HG03097 (cell line): ENCODE data around the gene ZYX.
A peak's percentile ranks its signal among the peaks of the same experiment; 100 is the strongest.
"Not testable (repeated sequence)": the region's sequence is repeated elsewhere in the genome, so short reads cannot be mapped to it uniquely, and the experiment has no call there.

Experiments used
- ATAC-seq: cut with Tn5 transposase; IDR thresholded peaks from one replicate; pipeline ENCODE4 v1.9.1; 2021; ENCODE audit not compliant: unreplicated experiment, low FRiP score

ZYX gene

DNA sequence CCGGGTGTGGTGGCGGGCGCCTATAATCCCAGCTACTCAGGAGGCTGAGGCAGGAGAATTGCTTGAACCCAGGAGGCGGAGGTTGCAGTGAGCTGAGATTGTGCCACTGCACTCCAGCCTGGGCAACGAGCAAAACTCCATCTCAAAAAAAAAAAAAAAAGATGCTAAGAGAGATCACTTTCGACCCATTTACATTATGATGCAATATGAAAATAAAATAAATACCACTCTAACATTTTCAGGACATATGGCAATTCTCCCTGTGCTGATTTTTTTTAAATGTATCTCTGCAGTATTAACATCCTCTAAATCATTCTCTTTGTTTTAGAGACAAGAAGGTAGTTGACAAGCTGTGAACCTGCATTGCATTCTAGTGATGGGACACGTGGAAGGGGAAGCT is 34.1 kb downstream of the ZYX start:
- not testable (repeated sequence) for ATAC-seq

DNA sequence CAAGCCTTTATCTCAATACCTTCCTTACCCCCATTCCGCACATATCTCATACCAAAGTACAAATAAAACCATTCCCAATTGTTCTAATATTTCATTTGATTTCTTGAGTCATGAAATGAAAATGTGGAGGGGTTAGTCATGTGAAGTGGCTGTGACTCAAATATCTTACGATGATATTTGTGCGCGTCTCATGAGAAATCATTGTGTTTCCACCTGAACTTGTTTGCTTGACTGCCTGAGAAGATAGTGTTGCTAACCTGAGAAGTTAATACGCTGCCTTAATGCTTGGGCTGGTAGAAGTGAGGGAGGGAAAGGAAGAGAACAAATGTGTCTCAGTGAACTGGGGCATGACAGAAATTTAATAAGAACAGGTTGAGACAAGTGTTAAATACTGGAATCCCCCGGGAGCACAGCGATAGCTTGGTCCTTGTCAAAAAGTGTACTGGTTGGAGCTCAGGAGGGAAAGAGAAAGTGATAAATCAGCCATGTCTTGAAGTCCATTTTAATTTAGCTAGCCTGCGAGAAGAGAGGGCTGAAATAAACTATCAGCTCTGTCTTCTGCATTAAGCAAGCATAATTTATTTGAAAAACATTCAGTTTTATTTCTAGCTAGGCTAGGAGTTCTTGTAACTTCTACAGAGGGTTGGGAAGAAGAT is 34.7 kb downstream of the ZYX start:
- no peak for ATAC-seq

- no peak for ATAC-seq
Observed at GRCh38 chr7:143416565-143417149, 35.5 kb downstream of the ZYX start.

DNA sequence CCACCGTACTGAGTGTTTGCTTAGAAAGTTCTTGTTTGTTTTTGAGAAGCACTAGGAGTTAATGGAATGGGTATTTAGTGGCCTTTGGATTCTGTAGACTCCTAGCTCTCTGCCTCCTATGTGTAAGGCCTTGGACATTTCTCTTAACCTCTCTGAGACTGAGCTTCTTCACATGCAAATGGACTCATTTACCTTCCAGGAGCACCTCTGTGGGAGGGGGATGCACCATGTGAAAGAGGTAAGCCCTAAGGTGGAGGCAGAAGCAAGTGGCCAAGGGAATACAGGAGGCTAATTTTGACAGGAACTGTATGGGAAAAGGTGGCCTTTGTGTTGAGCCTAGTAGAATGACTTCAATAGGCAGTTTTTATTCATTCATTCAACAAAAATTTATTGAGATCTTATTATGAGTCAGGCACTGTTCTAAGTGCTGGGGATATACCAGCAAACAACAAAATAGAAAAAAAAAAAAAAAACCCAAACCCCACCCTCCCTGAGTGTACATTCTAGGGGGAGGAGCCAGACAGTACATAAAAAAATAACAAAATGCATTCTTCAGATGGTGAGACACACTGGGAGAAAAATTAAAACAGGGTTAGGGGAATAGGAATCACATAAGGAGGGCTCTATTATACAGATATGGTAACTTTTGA is 36.7 kb downstream of the ZYX start:
- no peak for ATAC-seq

DNA sequence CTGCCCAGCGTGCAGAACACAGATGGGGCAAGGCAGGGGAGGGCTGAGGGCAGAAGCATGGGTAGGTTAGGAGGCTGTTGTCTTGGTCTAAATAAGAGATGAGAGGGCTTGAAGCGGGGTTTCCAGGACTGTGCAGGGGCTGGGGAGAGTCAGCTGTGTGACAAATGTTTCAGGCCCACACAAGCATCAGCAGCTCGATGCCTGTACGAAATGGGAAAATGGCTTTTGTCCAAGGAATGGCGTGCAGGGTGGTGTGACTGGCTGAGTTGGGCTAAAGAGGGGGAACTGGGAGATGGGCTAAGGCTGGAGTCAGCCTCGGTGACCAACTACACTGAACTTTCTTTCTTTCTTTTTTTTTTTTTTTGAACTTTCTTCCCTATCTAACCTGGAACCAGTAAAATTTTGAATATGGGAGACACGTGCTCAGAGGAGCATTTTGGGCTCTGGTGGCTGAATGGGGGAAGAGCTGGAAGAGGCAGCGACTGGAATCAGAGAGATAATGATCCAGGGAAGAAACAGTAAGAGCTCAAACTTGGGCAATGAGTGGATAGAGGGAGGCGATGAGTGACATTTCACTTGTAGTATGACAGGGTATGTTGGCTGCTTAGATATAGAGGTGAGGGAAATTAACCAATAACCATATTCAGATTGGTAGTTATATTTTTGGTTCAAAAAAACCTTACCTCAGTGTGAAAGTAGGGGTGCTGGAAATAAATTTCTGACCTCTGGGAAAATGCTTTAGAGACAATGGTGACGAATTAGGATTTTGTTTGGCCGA is 37.7 kb downstream of the ZYX start:
- no peak for ATAC-seq

DNA sequence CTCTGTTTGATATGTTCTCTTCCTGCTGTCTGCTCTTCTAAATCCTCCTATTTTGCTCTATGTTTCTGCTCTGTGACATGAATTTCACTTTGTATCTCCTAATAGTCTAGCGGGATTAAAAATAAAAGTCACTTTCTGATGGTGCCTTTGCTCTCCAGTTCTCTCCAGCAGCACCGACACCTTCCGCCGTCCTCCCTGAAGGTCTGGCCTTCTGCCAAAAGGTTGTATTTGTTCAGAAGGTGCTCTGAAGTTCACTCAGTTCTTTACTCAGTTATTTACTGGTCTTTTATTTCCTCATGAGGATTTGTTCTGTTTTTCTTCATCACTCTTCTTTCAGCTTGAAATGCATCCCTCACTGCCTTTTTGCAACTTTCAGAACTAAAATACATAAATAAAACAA is 38.7 kb downstream of the ZYX start:
- no peak for ATAC-seq

GRCh38 chr7:143420624-143421023 is 39.5 kb downstream of the ZYX start:
- ATAC-seq = not testable (repeated sequence)

DNA sequence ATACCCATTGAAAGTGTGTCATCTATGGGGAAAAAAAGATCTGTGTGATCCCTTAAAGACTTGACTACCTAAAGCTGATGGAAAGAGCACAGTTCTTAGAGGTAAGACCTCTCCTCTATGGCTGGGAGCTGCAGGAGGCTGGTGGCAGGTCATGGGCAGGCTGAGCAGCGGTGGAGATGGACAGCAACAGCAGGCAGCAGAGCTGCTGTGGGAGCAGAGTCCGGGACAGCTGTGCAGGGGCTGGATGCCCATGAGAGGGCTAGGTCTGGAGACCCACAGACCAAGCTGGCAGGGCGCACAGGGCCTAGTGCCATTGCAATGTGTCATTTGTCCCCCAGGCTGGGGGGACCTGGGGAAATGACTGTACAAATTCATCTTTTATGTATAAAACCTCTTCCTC is 40.9 kb downstream of the ZYX start:
- ATAC-seq = no peak

DNA sequence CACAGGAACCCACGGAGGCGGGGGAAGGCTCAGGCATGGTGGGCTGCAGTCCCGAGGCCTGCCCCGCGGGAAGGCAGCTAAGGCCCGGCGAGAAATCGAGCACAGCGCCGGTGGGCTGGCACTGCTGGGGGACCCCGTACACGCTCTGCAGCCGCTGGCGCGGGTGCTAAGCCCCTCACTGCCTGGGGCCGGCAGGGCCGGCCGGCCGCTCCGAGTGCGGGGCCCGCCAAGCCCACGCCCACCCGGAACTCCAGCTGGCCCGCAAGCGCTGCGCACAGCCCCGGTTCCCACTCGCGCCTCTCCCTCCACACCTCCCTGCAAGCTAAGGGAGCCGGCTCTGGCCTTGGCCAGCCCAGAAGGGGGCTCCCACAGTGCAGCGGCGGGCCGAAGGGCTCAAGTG is 43.3 kb downstream of the ZYX start:
- ATAC-seq = not testable (repeated sequence)

GRCh38 chr7:143426479-143427142 is 45.5 kb downstream of the ZYX start:
- no peak for ATAC-seq

DNA sequence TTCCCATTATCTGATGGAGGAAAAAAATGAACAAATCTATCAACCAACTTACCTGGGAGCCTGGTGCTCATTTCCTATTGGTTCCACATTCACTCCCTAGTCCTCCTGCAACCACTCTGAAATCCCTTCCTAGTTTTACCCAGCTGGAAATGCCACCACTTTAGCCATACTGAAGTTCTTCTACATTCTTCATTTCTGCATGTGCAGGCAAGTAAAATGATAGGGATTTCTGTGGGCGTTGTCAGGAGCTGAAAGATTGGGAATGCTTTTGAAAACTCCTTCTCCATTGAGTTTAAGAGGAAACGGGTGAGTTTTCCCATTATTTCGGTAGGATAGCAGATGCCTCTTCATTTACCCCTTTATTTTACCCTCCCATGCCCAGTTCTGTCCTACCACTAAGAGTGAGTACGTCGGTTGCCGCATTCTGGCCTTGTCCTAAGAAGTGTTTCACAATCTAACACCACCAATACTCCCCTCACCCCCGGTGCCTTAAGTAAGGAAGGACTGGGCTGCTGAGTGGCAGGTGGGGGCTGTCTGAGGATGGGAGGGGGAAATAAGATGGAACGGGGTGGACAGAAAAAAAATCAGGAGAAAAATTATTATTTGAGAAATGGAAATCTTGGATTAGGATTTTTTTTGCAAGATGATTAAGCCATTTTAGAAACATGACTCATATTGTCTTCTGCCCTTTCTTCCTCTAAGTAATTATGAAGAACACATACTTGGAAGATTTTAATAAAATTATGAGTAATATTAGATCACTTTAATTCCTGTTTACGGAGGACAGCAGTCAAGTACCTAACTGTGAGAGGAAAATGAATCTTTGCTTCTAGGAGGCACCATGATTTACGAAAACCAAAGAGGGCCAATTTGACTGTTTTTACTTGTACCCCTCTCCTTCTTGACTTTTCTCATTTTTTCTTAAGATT is 48.9 kb downstream of the ZYX start:
- no peak for ATAC-seq

GRCh38 chr7:143431109-143431508 is 50.0 kb downstream of the ZYX start:
- ATAC-seq = no peak

DNA sequence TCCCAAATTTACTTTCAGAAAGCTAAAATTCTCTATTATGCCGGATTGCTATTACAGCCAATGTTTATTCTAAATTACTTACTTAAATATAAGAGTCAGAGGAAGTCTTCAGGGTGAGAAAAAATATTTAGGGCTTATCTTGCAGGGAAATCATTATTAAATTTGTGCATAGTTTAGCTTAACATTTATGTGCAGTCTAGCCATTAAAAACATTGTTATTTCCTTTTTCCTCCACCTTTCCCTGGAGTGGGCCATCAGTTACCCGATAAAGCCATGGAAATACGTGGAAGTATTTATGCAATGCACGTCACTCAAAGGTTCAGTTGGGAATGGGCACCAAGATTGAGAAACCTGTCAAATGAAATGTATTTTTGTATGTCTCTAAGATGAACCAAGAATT is 52.6 kb downstream of the ZYX start:
- no peak for ATAC-seq

DNA sequence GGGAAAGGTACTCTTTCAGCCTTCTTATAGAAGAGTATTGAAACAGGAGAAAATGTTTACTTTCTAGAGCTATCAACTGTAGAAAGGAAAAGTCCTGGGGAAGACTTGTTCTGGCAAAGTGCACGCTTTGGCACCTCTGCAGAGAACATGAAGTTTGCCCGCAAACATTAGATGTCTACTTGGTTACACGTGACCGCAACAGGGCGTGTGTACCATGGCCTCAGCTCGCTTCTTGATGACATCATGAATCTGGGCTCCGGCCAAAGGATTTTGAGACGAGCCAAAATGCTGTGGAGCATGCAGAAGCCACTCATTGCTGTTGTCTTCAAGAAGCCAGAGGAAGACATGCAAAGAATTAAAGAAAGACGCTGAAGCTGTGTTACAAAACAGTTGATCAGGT is 53.5 kb downstream of the ZYX start:
- ATAC-seq = no peak

DNA sequence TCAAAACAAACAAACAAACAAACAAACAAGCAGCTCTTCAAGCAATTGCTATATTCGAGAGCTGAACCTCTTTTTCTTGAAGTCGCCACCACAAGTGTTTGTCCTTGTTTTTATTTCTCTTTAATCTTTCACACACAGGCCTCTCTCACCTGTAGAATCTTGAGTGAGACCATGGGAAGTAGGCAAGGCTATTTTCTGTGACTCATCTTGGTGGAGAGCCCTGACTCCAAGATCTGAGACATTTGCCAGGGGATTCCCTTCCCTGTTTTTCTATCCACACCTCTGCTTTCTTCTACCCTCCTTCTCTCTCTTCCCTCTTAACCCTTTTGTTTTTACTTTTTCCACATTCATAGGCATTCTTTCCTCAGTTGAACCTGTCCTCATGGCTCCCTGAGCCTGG is 54.1 kb downstream of the ZYX start:
- no peak for ATAC-seq

GRCh38 chr7:143436325-143436946 is 55.3 kb downstream of the ZYX start:
- peak; percentile 80 for ATAC-seq

- ATAC-seq = no peak
Observed at GRCh38 chr7:143437578-143437977, 56.4 kb downstream of the ZYX start.

GRCh38 chr7:143439866-143440265 is 58.7 kb downstream of the ZYX start:
- ATAC-seq = no peak
